GM12892 (cell line): ENCODE measurements around the gene SERPINB5.

Experiments
- DNase-seq: peaks from one replicate; pipeline ENCODE4 v3.0.0; 2011; ENCODE audit not compliant: insufficient read length
- FAIRE-seq: peaks from 2 replicates; lab custom pipeline; 2011; peaks lifted over from hg19 to GRCh38; lab: Jason Lieb, UNC
- POLR2A ChIP-seq: IDR thresholded peaks from 2 replicates; pipeline ENCODE4 v1.6.1; 2011; ENCODE audit warnings: low read depth, low read length, control low read depth
- POLR2AphosphoS5 ChIP-seq: IDR thresholded peaks from 2 replicates; pipeline ENCODE4 v1.6.1; 2011; ENCODE audit warnings: low read depth, low read length, control low read depth
- TAF1 ChIP-seq: IDR thresholded peaks from 2 replicates; pipeline ENCODE4 v1.6.1; 2011; ENCODE audit warnings: low read depth, mild to moderate bottlenecking, control low read depth, low read length, borderline replicate concordance

Gene SERPINB5

DNA sequence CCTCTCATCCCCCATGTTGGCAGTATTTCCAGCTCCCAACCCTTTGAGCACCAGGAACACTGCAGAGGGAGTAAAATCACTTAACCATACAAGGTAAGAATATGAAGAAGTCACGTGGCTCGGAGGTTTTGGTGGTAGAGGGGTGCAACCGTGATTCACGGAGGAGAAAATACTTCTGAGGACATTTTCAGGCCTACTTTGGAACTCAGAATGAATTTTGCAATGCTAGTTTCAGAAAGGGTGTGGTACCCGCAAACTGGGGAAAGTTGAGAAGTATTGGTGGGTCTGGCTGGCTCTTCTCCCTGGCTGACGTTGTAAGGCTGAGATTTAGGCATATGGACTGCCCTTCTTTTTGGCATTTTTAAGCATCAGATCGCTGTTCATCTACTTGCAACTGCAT lies 442 bp downstream of the SERPINB5 start:
- DNase-seq, result no peak
- TF ChIP-seq TAF1 (no peak), POLR2A (no peak), POLR2AphosphoS5 (no peak)
- FAIRE-seq, result no peak

DNA sequence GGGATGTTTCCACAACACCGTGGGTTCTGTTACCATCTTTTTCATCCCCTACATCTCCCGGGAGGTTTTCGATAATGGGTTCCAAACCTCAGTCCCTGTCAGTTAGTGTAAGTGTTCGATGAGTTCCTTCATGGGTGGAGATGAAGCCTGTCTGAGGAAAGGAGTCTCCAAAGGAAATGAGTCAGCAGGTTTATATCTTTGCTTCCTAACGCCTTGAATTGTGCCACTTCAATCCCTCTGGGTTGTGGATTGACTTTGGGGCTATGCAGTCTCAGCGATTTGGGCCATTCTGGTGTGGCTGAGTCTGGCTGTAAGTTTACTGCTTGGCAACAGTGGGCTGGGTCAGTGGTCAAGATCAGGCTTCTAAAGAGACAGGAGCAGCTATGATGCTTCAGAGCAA lies 1.2 kb downstream of the SERPINB5 start:
- DNase-seq (no peak), FAIRE-seq (no peak)
- TF ChIP-seq POLR2A, result no peak
- TF ChIP-seq POLR2AphosphoS5, result no peak

DNA sequence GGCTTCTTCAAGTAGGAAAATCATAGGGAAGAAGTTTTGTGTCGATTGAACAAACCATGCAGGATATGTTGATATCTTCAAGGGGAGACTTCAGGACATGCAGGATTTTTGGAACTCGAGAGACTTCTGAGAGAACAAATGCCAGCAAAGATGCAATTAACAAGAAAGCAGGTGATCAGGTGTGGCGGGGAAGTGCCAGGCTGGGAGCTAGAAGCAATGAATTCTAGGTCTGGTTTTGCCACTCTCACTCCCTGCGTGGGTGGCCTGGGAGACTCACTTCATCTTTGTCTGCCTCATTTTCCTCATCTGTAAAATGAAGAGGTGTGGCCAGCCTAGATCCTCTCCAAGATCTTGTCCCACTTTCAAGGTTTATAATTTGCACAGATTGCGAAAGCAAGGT lies 3.1 kb downstream of the SERPINB5 start:
- DNase-seq, result no peak
- no peak for TF ChIP-seq POLR2AphosphoS5
- no peak for TF ChIP-seq TAF1
- no peak for TF ChIP-seq POLR2A
- no peak for FAIRE-seq

DNA sequence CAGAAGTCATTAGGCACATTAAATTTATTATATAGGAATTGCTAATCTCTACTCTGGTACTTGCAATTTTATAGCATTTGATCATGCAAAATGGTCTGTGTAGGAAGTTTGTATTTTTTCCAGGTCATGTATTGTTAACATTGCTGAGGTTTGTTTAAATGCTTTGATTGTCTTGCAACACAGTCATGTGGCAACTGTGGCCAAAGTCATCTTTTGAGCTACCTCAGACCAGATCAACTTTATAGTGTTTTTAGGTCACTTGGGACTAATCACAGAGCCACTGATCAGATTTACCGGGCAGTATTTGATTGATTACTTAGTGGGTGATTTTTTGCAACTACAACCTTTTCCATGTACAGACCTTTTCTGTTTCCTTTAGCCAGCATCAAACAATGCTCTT lies 3.7 kb downstream of the SERPINB5 start:
- DNase-seq, result no peak
- no peak for FAIRE-seq
- no peak for TF ChIP-seq POLR2A
- no peak for TF ChIP-seq POLR2AphosphoS5
- no peak for TF ChIP-seq TAF1

DNA sequence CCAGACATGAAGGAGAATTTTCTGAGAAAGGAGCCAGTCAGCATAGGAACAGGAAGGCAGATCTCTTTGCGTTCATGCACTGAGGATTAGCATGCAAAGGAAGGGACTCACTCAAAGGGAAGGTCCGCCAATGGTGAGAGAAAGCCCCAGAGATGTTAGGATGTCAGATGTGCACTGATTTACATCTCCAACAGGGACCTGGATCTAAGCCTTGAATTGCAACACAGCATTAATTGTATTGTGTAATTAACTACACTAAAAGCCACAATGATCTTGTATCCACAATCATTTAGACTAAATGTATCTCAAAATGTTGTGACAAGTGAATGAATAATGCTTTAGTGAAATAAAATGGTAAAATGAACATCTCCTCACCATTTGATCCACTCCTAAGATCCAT lies 4.2 kb downstream of the SERPINB5 start:
- DNase-seq (no peak), FAIRE-seq (no peak)
- TF ChIP-seq TAF1, result no peak
- no peak for TF ChIP-seq POLR2A
- TF ChIP-seq POLR2AphosphoS5, result no peak

DNA sequence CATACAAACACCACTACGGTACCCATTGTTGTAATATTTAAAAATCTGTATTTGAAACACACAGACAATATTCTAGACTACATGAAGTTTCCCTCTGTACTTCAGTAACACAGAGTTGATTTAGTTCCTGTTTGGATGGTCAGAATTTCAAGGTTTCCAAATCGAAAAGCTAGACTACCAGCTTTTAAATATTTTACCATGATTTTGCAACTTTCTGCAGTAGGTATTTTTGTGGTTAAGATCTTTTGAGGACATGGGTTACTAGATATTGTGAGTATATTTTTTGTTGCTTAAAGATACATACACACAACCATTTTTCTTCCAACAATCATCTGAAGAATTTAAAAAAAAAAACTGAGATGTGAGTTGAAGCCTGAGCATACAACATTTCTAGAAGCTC lies 10.9 kb downstream of the SERPINB5 start:
- DNase-seq, result no peak
- no peak for FAIRE-seq
- TF ChIP-seq POLR2A, result no peak

DNA sequence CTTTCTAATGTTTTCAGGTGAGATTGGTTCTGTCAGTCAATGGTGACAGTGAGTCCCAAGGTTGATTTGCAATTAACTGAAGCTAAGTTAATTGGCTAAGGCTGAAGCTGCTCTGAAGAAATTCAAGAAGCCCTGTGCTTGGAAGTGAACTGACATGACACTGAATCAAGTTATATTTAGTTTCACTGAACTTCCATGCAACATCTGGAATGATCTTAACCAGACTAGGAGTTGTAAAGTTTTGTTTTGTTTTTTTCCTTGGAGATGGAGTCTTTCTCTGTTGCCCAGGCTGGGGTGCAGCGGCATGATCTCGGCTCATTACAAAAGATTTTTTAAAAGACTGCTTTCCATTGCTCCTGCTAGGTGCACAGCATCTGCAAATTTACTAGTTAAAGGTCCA lies 11.4 kb downstream of the SERPINB5 start:
- FAIRE-seq, result no peak

DNA sequence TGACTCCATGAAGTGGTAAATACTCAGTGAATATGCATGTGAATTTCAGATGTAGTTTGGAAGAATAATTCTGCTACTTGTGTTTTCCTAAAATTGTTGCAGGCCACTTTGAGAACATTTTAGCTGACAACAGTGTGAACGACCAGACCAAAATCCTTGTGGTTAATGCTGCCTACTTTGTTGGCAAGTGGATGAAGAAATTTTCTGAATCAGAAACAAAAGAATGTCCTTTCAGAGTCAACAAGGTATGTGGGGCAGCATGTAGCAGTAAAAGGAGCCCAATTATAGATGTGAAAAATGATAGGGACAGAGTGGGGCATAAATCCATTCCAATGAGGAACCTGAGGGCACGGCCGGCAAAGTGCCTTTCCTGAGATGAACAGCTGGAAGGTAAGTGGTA lies 16.1 kb downstream of the SERPINB5 start:
- FAIRE-seq (no peak), DNase-seq (no peak)
- TF ChIP-seq POLR2AphosphoS5 (no peak), POLR2A (no peak), TAF1 (no peak)

More for the DNA sequence above, 11.4 kb downstream of the SERPINB5 start:
- no peak for DNase-seq
- TF ChIP-seq POLR2AphosphoS5 (no peak), POLR2A (no peak), TAF1 (no peak)

DNA sequence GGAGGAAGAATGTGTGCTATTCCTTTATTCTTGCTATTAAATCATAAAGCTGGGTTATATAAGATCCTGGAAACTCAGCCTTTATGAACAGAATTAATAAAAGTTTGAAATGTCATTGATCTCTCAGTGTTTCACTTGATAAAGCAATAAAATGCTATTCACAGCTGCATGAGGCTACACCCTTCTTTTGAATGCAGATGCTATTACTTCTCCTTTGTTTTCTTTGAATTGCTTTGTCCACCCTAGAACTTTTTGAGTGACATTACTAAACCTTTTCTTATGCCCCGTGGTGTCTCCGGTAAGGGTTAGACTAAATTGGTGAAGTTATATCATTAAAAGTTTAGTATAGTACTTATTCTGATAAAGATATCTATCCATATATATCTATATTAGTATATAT lies 18.9 kb downstream of the SERPINB5 start:
- FAIRE-seq, result no peak
- TF ChIP-seq POLR2AphosphoS5 (no peak), POLR2A (no peak), TAF1 (no peak)
- no peak for DNase-seq

DNA sequence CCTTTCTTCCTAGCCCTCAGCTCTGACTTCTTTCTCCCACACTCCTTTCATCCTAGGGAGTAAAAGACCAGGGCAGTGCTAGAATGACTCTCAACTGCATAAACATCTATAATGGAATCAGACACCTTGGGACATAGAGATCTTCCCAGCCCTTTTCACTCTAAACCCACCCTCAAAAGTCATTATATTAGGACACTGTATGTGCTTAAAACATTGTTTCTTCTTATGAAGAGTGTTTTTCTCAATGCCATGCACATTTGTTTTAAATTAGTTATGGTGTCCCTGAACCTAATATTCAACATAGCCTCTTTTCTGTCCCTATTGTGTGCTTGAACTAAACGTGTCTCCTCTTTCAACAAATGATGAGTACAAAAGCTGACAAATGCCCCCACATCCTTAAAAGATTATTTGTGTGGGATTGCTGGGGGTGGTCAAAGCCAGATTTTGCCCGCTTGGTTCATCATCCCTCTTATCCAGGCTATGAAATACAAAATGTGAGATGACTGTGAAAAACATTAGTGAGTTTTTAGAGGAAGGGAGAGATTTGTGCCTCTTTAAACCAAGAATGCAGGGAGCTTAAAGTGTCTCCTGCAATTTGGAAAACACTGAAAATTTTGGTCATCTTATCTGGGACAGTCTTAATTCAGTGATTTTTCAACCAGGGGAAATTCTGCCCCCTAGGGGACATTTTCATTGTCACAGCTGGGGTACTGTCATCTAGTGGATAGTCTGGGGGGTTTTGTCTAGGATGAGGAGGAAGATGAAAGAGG lies 29.0 kb downstream of the SERPINB5 start:
- FAIRE-seq (no peak), DNase-seq (no peak)
- TF ChIP-seq POLR2AphosphoS5, result no peak
- no peak for TF ChIP-seq TAF1
- TF ChIP-seq POLR2A, result no peak

DNA sequence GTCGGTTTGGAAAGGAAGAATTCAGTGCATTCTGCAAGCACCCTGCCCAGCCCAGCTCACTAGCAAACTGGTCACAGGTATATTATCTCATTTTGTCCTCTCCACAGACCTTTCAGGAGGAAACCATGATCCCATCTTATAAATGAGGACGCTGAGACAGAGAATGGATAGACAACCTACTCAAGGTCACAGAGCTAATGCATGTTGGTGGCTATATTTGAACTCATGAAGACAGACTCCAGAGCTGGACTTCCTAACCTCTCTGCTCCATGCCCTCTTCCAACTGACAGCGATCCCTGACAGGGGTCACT lies 29.5 kb downstream of the SERPINB5 start:
- DNase-seq (no peak), FAIRE-seq (no peak)
- TF ChIP-seq POLR2AphosphoS5 (no peak), POLR2A (no peak), TAF1 (no peak)

DNA sequence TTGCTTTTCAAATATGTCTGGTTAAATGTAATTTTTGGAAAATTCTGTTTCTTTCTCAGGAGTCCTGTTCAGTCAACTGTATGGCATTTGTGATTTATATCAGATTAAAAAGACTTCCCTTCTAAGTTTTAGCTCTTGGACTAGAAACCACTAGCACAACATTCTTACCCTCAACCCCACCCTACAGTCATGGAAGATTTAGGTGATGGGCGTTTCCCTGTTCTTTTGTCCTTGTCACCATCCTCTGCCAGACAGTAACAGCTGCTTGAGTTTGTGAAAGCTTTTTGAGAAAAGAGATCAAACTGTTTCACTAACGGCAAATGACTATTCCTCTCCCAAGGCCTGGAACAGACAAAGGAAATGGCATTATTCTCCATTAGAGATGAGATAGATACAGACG lies 31.8 kb downstream of the SERPINB5 start:
- FAIRE-seq (no peak), DNase-seq (no peak)
- TF ChIP-seq TAF1, result no peak
- TF ChIP-seq POLR2AphosphoS5, result no peak
- TF ChIP-seq POLR2A, result no peak

DNA sequence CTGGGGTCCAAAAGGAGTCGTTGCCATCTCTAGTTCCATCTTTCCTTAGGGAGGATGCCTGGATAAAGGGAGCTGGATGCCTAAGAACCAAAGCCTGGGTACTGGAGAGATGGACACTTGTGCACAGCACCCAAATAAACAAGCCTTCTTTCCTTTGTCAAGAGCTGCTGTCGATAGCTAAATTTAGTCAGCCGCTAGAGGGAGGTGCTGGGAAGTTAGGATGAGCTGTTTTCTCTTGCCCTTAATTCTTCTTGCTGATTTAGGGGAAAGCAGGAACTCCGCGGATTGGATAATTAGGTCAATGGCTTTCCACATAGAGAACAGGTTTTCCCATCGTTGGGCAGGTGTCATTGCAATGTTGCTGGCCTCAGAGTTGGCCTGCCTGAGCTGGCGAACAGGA lies 34.5 kb downstream of the SERPINB5 start:
- DNase-seq, result no peak
- TF ChIP-seq POLR2A (no peak), POLR2AphosphoS5 (no peak), TAF1 (no peak)
- no peak for FAIRE-seq
